GM20000 (cell line): ENCODE measurements around the gene UBAC1.

ENCODE experiments used
- DNase-seq: peaks from one replicate; pipeline ENCODE4 v3.0.0; 2012; ENCODE audit warnings: low spot score
- CTCF ChIP-seq: IDR thresholded peaks from 2 replicates; pipeline ENCODE4 v1.5.1; 2012; ENCODE audit warnings: mild to moderate bottlenecking, control low read depth; ENCODE audit errors: extremely low read depth, missing control alignments

UBAC1 gene

GRCh38 chr9:135939351-135940265 is 21.6 kb downstream of the UBAC1 start:
- no peak for TF ChIP-seq CTCF
- no peak for DNase-seq

GRCh38 chr9:135937521-135938489 is 23.4 kb downstream of the UBAC1 start:
- no peak for TF ChIP-seq CTCF
- no peak for DNase-seq

DNA sequence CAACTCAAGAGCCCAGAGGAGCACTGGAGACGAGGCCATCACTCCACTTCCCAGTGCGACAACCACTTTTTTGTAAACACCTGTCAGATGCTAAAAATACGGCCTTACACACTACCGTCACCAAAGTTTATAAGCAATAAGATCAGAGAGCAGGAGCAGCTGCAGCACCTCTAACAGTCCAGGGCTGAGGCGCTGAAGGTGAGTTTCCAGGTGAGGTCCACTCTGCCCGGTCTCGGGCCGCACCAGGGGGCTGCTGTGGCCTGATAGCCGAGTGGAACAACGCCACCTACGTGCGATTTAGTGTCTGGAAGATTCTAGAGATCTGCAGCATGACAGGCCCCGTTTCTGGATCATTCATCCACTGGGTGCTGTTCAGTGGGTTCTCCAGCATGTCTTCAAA is 28.1 kb downstream of the UBAC1 start:
- no peak for DNase-seq
- TF ChIP-seq CTCF, result no peak

DNA sequence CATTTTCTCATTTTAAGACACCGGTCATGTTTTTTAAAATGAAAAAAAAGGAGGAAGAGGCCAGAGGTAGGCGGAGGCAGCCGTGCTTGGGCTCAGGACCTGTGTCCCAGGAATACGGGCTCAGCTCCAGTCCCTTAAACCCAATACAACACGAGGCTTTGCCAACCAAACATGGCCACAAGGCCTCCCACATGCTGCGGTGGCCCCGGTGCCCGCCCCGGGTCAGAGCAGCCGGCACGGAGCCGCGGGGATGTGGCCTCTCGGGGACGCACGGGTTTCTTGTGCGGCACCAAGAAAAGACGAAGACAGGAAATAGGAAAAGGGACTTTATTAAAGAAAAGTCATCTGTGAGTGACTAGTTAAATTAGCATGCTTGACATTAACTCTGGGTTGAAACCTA is 28.5 kb downstream of the UBAC1 start:
- no peak for TF ChIP-seq CTCF
- DNase-seq, result no peak

DNA sequence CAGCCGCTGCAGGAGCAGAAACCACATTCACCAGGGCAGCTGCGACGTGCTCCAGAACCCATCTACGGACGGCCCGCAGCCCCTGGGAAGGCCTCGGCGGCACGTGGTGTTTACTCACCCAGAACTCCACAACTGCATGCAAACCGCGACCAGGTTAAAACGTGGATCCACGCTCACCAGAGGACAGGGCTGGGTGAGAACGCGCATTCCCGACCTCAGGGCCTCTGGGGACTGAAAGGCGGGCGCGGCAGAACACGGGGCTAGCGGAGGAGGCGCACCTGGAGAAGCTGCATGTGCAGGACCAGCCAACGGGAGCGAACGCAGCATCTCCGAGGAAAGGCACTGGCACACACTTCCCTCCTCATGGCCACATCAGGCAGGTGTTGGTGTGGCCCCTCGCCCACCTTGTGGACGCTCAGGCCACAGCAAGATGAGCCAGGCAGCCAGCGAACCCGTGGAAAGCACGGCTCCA is 29.8 kb downstream of the UBAC1 start:
- no peak for TF ChIP-seq CTCF

DNA sequence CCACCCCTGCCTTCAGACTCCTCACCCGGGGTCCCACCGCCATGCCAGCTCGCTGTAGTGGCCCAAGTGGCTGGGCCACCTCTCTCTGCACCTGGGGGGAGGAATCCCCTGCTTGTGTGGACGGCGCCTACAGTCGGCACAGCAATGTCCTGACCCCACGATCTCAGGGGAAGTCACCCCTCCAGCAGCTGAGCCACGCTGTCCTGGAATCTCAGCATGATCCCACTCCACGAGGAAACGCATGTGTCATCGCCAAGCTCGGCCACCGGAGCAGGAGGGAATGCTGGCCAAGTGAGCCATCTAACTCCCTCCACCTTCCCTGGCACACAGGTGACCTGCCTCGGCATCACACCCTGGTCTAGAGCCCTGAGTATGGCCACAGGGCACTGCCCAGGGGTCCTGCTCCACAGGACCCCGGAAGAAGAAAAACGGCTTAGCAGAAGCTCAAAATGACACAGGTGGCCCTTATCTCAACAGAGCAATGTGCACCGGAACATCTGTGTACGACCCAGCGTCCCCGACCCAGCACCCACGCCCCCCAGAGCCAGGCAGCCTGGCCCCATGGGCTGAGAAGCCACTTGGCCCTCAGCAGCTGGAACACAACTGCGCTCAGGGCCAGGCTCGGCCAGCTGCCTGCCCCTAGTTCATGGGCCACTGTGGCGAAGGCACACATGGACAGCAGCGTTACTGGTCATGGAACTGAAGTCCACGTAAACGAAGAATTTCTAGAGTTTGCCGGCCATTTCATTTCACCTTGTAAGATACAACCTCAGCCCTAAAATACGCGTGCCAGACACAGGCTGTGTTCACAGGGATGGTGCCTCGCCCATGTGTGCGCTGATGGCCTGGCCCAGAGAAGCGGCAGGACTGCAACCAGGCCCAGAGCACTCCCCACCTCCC is 30.5 kb downstream of the UBAC1 start:
- no peak for TF ChIP-seq CTCF
- no peak for DNase-seq

More for the DNA sequence above, 29.8 kb downstream of the UBAC1 start:
- no peak for DNase-seq
